Measurements from ENCODE around the gene IGF2. TPM values are rescaled to one million over a fixed set of nuclear protein-coding genes. Genes with fewer than 3 reads are reported as not detected.
A peak's percentile ranks its signal among the peaks of the same experiment; 100 is the strongest.

Gene IGF2
- total RNA-seq, 1 donor from 2014 or later = 1.1 TPM

DNA sequence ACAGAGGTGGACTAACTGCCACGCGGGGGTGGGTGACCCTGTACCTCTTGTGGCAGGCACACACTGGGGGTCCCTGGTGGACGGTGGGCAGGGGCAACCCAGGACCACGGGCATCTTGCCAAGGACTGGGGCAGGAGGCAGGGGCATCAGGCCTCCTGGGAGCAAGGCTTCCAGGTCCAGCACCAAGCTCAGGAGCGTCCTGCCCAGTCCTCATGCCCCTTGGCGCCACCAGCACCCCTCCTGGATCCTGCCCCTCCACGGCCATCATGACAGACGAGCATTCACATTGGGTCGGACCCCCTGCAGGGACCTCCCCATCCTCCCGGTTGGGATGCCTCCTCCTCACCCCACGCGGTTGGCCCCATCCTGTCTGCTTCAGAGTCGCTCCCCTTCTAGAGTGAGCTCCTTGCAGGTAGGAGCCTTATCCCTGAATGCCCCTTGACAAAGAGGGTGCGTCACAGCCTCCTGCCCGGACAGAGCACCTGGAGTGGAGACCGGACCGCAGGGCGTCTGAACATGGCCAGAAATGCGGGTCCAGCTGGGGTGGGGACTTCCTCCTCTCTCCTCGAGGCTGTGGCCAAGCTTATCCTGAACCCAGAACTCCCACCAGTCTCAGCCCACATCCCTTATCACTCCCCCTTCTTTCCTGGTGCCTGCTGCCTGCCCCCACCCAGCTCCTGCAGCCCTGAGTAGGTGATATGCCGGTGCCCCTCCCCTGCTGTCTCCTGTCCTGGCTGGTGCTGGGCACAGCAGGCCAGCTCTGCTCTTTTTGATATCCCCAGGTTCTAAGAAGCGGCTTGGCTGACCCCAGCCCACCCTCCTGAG is 40.3 kb downstream of the IGF2 start:
- no peaks in the 10 kb centered on the region for H3K9me3 Mint-ChIP-seq
- H3K36me3 Mint-ChIP-seq (ENCODE audit: low read depth) = no peaks in the 10 kb centered on the region
- H3K27ac Mint-ChIP-seq = no peak overlapping the region
- H3K4me1 Mint-ChIP-seq = no peaks in the 10 kb centered on the region
- intact Hi-C loops (cut with micrococcal nuclease) = no loop called here
- H3K27me3 Mint-ChIP-seq = peaks cover 2% of the 10 kb centered on the region
- no peak for DNase-seq
- H3K4me3 Mint-ChIP-seq = no peak overlapping the region

DNA sequence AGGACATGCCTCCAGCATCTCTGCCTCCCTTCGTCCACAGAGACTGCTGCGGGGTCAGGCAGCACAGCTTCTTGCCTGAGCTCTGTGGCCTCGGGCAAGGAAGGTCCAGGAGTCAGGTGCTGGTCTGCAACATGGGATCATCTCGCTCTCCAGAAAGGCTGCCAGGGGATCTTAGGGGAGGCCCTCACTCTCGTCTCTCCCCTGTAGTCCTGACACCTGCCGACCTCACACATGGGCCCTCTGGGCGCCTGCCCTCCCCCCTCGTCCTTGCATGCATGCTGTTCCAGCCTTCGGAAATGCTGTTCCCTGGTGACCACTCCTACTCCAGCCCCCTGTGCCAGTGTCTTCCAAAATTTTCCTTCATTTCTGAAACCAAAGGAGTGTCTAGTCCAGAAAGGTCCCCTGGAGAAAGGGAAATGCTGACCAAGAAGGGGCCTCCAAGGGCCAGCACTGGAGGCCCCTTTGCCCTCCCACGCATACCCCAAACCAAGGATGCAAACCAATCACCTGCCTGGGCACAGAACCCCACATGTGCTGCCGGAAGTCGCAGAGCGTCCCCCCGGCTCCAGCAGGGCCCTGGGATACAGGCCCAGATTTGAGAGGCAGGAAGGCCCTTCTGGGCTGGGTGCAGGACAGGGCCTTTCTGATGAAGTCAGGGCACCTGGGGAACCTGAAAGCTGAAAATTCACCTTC is 41.0 kb downstream of the IGF2 start:
- H3K9me3 Mint-ChIP-seq = no peaks in the 10 kb centered on the region
- no peaks in the 10 kb centered on the region for H3K4me1 Mint-ChIP-seq
- H3K36me3 Mint-ChIP-seq (ENCODE audit: low read depth) = no peaks in the 10 kb centered on the region
- H3K4me3 Mint-ChIP-seq = no peak overlapping the region
- no peak for DNase-seq
- no peak overlapping the region for H3K27ac Mint-ChIP-seq
- peaks cover 4% of the 10 kb centered on the region for H3K27me3 Mint-ChIP-seq
- intact Hi-C loops (cut with micrococcal nuclease) = no loop called here

DNA sequence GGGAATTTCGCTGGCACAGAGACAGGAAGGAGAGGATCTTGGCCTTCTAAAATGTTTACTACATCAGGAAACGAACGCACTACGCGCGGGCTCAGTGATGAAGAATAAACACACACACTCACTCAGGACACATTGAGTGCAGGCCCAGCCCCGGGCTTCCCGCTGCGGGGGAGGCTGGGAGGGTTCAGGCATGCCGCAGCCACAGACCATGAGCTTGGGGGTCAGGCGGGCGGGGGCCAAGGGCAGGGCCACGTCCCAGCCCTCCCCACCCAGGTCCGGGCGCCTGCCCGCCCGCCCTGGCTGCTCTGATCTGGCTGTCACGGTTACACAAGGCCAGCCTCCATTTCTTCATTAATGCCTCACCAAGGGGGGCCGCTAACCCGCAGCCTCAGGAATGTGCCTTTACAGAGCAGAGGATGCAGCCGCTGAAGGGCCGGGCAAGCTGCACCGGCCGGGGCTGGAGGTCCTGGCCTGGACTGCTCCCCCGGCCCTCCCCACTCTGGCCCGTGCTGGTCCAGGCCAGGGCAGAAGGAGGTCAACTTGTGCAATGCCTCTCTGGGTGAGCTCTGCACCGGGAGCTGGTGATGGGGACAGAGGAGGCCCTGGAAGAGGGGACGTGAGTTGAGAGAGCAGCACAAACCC is 41.7 kb downstream of the IGF2 start:
- no peaks in the 10 kb centered on the region for H3K9me3 Mint-ChIP-seq
- peaks cover 6% of the 10 kb centered on the region for H3K27me3 Mint-ChIP-seq
- no peak overlapping the region for H3K27ac Mint-ChIP-seq
- H3K4me3 Mint-ChIP-seq = no peak overlapping the region
- no peaks in the 10 kb centered on the region for H3K36me3 Mint-ChIP-seq (ENCODE audit: low read depth)
- no peak for DNase-seq
- H3K4me1 Mint-ChIP-seq = no peaks in the 10 kb centered on the region
- intact Hi-C loops (cut with micrococcal nuclease) = no loop called here

DNA sequence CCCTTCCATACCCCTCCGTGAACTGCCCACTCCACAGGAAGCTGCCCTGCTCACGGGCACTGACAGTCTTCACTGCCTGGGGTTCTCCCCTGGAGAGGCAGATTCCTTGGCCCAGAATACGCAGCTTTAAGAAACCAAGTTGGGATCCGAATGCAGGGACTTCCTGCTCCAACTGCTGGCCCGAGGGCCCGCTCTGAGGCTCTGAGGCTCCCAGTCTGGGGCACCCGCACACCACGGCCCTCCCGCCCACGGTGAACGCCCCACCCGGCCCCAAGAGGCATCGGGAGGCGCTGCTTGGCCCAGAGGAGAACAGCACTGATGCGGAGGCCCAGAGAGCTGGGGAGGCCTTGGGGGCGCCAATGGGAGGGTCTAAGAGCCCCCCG is 42.3 kb downstream of the IGF2 start:
- no peak for DNase-seq
- intact Hi-C loops (cut with micrococcal nuclease) = no loop called here
- H3K27ac Mint-ChIP-seq = no peak overlapping the region

DNA sequence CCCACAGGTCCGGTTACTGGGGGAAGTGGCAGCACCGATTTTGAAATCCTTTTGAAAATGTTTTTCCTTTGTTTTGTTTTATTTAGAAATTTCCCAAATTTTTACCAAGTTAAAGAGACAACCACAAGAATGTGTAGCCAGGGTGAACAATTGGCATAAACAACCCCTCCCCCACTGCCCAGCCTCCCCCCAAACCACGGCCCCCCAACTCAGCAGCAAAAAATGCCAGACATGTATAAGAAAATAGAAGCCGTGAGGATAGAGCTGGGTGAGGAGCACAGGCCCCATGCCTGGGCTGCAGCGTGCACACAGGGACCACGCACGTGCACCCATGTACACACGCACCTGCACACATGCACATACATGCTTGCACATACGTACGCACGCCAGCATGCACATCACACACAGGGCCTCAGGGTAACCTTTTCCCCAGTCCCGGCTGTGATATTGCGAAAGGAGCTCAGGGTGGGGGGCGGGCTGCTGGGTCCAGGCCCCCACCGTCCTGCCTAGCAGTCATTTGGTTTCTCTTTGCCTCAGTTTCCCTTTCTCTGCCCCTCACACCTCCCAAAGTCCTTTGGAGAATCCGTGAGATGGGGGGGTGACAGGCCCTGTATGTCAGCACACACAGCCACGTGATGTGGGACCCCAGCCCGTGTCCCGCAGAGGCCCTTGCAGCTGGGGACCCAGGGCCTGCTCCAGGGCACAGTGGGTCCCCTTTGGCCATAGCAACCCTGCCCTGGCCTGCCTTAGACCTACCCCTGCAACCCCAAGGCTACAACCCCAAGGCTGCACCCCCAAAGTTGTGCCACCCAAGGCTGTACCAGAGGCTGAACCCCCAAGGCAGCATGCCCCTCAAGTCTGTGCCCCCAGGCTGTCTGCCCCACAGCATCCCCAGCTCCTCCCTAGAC is 42.9 kb downstream of the IGF2 start:
- Mint-ChIP-seq H3K27ac (no peak overlapping the region), H3K36me3 (ENCODE audit: low read depth) (no peaks in the 10 kb centered on the region), H3K27me3 (peaks cover 5% of the 10 kb centered on the region), H3K4me3 (no peak overlapping the region), H3K4me1 (no peaks in the 10 kb centered on the region), H3K9me3 (no peaks in the 10 kb centered on the region)
- DNase-seq = no peak
- intact Hi-C loops (cut with micrococcal nuclease) = no loop called here

More for the DNA sequence above, 42.3 kb downstream of the IGF2 start:
- Mint-ChIP-seq H3K4me1 (no peaks in the 10 kb centered on the region), H3K36me3 (ENCODE audit: low read depth) (no peaks in the 10 kb centered on the region), H3K27me3 (peaks cover 5% of the 10 kb centered on the region), H3K9me3 (no peaks in the 10 kb centered on the region), H3K4me3 (no peak overlapping the region)

DNA sequence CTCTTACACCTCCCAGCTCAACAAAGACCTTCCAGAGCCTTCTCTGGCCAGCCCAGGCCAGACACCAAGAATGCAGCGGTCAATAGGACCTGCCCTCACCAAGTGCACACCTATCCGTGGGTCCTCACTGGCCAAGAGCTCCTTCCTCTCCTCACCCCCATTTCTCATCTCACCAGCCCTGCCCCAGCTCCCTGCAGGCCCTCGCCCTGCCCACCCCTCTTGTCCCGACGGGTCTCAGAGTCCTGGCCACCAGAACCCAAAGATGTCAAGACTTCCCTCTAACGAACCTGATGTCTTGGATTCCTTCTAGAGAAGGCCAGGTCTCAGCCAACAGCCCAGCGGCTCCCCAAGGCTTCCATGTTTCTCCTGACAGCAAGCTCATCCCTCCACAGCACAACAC is 43.6 kb downstream of the IGF2 start:
- no peaks in the 10 kb centered on the region for H3K9me3 Mint-ChIP-seq
- H3K36me3 Mint-ChIP-seq (ENCODE audit: low read depth) = no peaks in the 10 kb centered on the region
- H3K27ac Mint-ChIP-seq = no peak overlapping the region
- no peak for DNase-seq
- intact Hi-C loops (cut with micrococcal nuclease) = no loop called here
- H3K4me1 Mint-ChIP-seq = no peaks in the 10 kb centered on the region
- no peak overlapping the region for H3K4me3 Mint-ChIP-seq
- peaks cover 5% of the 10 kb centered on the region for H3K27me3 Mint-ChIP-seq

DNA sequence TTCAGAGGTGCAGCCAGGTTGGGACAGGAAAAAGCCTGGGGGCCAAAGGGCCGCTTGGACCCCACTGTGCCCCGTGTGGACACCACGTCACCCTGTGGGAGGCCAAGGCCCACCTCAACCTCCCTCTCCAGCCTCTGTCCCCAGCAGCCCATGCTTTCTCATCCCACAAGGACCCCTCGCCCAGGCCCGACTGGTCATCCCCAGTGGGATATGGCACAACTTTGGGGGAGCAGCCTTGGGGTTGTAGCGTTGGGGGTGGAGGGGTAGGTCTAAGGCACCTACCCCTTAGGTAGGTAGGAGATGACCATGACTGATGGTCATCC is 44.0 kb downstream of the IGF2 start:
- H3K27ac Mint-ChIP-seq = no peak overlapping the region
- intact Hi-C loops (cut with micrococcal nuclease) = no loop called here
- DNase-seq = no peak
- peaks cover 5% of the 10 kb centered on the region for H3K27me3 Mint-ChIP-seq
- no peaks in the 10 kb centered on the region for H3K9me3 Mint-ChIP-seq
- no peaks in the 10 kb centered on the region for H3K4me1 Mint-ChIP-seq
- H3K36me3 Mint-ChIP-seq (ENCODE audit: low read depth) = no peaks in the 10 kb centered on the region
- H3K4me3 Mint-ChIP-seq = no peak overlapping the region

DNA sequence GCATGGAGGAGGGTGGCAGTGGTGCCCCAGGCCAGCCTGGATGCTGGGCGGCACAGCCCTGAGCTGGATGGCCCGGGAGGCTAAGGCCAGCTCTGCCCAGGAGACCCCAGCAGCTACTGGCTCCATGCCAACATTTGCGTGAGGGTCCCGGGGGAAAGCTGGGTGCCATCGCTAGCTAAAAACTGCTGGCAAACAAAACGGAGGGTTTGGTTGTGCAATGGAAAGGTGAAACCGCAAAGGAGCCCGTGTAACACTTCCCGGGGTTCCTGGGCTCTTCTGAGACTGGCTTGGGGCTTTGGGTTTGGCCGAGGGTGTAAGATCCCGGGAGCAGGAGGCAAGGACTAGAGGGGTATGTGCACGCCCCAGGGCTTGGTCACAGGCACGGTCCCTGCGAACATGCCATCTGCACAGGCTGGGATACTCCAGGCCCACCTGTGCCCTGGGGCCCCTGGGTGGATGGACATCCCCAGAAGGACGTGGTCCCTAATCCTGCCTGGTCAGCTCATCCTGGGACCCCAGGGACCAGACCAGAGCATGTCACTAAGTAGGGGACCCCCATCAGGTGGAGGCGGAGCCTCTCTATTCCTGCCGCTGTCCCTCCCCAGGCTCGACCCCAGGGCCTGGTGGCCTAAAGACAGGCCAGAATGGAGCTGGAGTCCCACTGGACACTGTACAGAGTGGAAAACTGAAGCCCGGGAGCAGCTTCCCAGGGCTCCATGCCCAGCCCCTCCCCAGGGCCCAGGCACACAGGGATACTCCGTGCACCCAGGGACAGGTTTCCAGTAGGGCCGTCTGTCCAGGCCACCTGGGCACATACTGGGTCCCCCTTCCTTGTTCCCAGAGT is 44.6 kb downstream of the IGF2 start:
- no peak overlapping the region for H3K4me3 Mint-ChIP-seq
- no peaks in the 10 kb centered on the region for H3K9me3 Mint-ChIP-seq
- H3K27ac Mint-ChIP-seq = no peak overlapping the region
- intact Hi-C loops (cut with micrococcal nuclease) = no loop called here
- DNase-seq = no peak
- H3K4me1 Mint-ChIP-seq = no peaks in the 10 kb centered on the region
- no peaks in the 10 kb centered on the region for H3K36me3 Mint-ChIP-seq (ENCODE audit: low read depth)
- peaks cover 5% of the 10 kb centered on the region for H3K27me3 Mint-ChIP-seq

DNA sequence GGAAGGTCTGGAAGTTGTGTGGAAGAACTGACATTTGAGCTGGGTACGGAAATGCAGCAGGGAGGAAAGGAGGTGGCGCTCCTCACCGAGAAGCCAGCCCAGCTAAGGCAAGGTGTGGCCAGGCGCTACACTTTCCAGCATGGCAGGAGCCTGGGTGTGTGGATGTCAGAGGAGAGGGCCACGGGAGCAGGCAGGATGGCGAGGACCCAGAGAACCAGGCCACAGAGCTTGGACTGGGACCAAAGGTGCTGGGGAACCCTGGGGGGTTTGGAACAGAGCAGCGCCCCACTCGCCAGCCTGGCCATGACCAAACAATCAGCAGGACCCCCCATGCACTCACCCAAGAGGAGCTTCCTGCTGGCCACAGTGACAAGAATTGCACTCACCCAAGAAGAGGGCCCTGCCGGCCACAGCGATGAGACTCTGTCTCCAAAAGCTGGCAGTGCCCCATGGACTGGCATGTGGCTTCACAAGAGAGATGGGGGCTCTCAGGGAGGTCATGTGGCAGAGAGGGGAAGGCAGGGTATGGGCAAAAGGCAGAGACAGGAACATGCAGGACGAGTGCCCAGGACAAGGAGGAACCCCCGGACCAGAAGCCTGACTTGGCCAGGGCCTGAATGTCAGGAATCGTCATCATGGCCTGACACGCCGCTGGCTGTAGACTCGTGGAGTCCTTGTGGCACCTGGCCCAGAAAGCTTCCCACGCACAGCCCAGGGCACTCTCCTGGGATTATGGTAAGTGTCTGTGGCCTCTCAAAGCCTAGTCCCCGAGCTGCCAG is 45.4 kb downstream of the IGF2 start:
- Mint-ChIP-seq H3K9me3 (no peaks in the 10 kb centered on the region), H3K4me3 (no peak overlapping the region), H3K27me3 (peaks cover 5% of the 10 kb centered on the region), H3K4me1 (no peaks in the 10 kb centered on the region), H3K36me3 (ENCODE audit: low read depth) (no peaks in the 10 kb centered on the region), H3K27ac (no peak overlapping the region)
- intact Hi-C loops (cut with micrococcal nuclease) = no loop called here
- DNase-seq = no peak

DNA sequence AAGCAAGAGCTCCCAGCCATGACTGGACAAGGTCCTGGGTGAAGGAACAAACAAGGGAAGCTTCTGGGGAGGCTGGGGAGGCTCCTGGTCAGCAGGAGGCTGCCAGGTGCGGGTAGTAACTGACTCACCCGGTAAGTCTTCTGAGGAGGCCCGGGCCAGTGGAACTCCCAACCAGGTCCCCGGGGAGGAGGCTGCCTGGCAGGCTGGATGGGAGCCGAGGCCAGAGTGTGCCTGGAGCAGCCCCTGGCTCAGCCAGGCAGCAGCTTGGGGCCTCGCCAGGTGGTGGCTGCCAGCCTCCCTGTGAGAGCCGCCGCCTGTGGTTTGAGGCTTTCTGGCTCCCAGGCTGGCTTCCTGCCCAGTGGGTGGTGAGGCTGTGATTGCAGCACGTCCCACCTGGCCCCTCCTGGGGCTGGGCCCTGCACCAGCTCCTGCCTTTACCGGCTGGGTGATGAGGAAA is 46.2 kb downstream of the IGF2 start:
- intact Hi-C loops (cut with micrococcal nuclease) = no loop called here
- no peak overlapping the region for H3K4me3 Mint-ChIP-seq
- H3K27ac Mint-ChIP-seq = no peak overlapping the region
- H3K4me1 Mint-ChIP-seq = no peaks in the 10 kb centered on the region
- no peaks in the 10 kb centered on the region for H3K36me3 Mint-ChIP-seq (ENCODE audit: low read depth)
- peaks cover 5% of the 10 kb centered on the region for H3K27me3 Mint-ChIP-seq
- H3K9me3 Mint-ChIP-seq = no peaks in the 10 kb centered on the region
- peak; percentile 64 for DNase-seq

DNA sequence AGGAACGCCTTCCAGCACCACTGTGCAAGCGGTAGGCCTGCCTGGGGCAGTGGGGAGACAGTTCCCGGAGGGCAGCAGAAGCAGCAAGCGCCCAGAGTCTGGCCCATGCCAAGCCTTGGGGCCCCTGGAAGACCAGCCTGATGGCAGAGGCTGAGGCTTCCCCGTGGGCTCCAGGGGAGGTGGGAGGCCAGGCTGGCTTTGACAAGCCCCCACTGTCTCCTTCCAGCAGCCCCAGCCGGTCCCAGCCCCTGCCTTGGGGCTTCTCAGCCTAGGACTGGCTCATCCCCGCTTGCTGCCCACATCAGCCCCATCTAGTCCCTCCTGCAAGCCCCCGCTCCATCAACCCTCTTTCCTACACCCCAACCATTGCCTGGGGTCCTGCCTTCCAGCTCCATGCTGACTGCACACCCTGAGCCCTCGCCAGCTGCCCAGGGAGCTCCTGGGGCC is 46.7 kb downstream of the IGF2 start:
- Mint-ChIP-seq H3K4me1 (no peaks in the 10 kb centered on the region), H3K27me3 (peaks cover 5% of the 10 kb centered on the region), H3K4me3 (no peak overlapping the region), H3K9me3 (no peaks in the 10 kb centered on the region), H3K27ac (no peak overlapping the region), H3K36me3 (ENCODE audit: low read depth) (no peaks in the 10 kb centered on the region)
- DNase-seq = no peak
- intact Hi-C loops (cut with micrococcal nuclease) = no loop called here

DNA sequence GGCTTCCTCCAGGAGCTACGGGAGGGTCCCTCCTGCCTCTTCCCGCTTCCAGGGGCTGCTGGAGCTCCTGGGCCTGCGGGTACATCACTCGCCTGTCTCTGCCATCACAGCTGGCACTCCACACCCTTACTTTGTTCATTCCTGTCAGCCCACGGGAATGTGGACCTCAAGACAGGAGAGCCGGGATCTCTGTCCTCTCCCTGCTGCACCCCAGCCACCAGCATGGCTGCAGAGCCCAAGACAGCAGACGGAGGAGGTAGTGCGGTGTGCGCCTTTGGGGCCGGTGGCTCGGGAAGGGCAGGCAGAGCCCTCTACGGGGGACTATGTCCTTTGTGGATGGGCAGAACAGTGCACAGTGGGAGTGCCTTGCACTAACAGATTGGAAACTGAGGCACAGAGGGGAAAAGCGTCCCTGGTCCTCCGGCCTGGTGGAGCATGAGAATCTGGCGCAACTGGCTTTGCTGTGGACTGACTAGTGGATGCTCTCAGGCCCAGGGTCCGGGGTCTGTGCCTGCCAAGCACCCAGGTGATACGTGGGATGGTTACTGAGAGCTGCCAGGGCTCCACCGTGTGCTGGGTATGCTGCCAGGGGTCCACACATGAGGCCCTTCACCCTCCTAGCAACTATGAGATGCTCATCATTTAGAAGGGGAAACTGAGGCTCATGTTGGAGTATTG is 47.3 kb downstream of the IGF2 start:
- Mint-ChIP-seq H3K9me3 (no peaks in the 10 kb centered on the region), H3K4me1 (no peaks in the 10 kb centered on the region), H3K27ac (no peak overlapping the region), H3K27me3 (peaks cover 5% of the 10 kb centered on the region), H3K4me3 (no peak overlapping the region), H3K36me3 (ENCODE audit: low read depth) (no peaks in the 10 kb centered on the region)
- intact Hi-C loops (cut with micrococcal nuclease) = no loop called here
- DNase-seq = no peak
